Measurements from ENCODE around the gene FSTL5. TPM values are rescaled to one million over a fixed set of nuclear protein-coding genes. Genes with fewer than 3 reads are reported as not detected.

The FSTL5 gene
- total RNA-seq, 4 donors from 2014 or later, result 4.8 to 13.5 (median 7.1) TPM

DNA sequence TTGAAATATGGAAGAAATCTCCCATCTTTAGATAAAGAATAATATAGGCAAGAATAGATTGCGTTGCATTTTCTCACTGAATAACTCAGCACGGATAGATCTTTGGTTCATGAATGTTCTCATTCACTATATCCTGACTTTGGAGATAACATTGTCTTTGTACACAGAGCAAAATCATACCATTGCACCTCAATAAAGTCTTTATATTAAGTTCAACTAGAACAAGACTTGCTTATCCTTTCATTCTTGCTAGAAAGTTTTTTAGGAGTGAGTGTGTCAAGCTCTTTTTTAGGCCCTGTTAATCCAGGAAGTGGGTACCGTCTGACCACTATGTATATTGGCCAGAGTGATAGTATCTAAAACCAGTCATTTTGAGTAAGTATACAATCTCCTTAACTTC is 658.7 kb downstream of the FSTL5 start:
- Histone ChIP-seq H3K9me3 (no peaks in the 10 kb centered on the region), H3K36me3 (no peaks in the 10 kb centered on the region), H3K27me3 (no peaks in the 10 kb centered on the region), H3K4me1 (no peaks in the 10 kb centered on the region), H3K27ac (no peak overlapping the region), H3K4me3 (no peak overlapping the region)
- TF ChIP-seq, protein P1, sequence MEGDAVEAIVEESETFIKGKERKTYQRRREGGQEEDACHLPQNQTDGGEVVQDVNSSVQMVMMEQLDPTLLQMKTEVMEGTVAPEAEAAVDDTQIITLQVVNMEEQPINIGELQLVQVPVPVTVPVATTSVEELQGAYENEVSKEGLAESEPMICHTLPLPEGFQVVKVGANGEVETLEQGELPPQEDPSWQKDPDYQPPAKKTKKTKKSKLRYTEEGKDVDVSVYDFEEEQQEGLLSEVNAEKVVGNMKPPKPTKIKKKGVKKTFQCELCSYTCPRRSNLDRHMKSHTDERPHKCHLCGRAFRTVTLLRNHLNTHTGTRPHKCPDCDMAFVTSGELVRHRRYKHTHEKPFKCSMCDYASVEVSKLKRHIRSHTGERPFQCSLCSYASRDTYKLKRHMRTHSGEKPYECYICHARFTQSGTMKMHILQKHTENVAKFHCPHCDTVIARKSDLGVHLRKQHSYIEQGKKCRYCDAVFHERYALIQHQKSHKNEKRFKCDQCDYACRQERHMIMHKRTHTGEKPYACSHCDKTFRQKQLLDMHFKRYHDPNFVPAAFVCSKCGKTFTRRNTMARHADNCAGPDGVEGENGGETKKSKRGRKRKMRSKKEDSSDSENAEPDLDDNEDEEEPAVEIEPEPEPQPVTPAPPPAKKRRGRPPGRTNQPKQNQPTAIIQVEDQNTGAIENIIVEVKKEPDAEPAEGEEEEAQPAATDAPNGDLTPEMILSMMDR (IDR thresholded peaks at IDR 0.05), result no peak
- TF ChIP-seq POLR2A (IDR thresholded peaks at IDR 0.05) (no peak), EP300 (IDR thresholded peaks at IDR 0.05) (no peak)
- DNase-seq (ENCODE audit: low spot score in 2 of 2), result no peak
- WGBS, 2 donors, result 45 to 57% methylated on average over 3 of the region's 3 CpGs

DNA sequence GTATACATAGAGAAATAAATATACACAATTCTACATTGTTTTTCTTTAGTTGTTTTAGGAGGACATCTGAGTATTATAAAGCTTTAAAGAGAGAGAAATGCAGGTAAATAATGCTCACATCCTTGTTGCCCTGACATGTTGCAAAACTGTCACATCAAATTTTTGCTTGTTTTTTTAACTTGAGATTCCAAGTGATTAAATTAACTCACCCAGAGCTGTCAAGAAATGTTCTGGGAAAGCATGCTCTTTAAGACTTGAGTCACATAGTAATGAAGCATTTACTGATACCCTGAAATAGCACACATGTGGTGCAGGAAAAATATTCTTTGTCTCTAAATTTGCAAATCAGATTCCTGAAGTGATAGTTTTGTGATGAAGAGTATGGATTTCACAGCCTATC is 665.6 kb downstream of the FSTL5 start:
- Histone ChIP-seq H3K4me1 (no peaks in the 10 kb centered on the region), H3K9me3 (no peaks in the 10 kb centered on the region), H3K4me3 (no peak overlapping the region), H3K36me3 (no peaks in the 10 kb centered on the region), H3K27ac (no peak overlapping the region), H3K27me3 (no peaks in the 10 kb centered on the region)
- no peak for TF ChIP-seq EP300 (IDR thresholded peaks at IDR 0.05)
- TF ChIP-seq POLR2A (IDR thresholded peaks at IDR 0.05), result no peak
- TF ChIP-seq, protein P1 (IDR thresholded peaks at IDR 0.05), result no peak
- DNase-seq (ENCODE audit: low spot score in 2 of 2), result no peak

DNA sequence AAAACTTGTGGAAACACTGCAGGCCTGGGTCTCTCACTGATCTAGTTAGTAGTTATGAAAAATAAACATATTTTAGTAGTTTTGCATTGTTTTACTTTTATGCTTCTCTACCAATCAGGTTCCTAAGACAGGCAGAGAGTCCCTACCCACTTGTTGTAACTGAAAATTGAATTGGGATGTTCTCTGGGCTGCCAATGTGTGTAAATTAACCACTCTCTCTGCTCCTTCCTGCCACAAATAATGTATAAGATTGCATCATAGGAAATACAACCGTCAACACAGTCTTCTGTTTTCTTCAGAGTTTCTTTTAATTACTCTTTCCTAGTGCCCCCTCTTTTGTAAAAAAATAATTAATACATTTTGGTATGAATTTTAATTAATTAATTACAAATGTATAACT is 677.3 kb downstream of the FSTL5 start:
- Histone ChIP-seq H3K4me1 (no peaks in the 10 kb centered on the region), H3K4me3 (no peak overlapping the region), H3K9me3 (no peaks in the 10 kb centered on the region), H3K27ac (no peak overlapping the region), H3K27me3 (no peaks in the 10 kb centered on the region), H3K36me3 (no peaks in the 10 kb centered on the region)
- TF ChIP-seq POLR2A (IDR thresholded peaks at IDR 0.05) (no peak), EP300 (IDR thresholded peaks at IDR 0.05) (no peak)
- TF ChIP-seq, protein P1 (IDR thresholded peaks at IDR 0.05), result no peak
- no peak for DNase-seq (ENCODE audit: low spot score in 2 of 2)
- WGBS, 2 donors, result 46 to 56% methylated on average over 1 of the region's 1 CpG

DNA sequence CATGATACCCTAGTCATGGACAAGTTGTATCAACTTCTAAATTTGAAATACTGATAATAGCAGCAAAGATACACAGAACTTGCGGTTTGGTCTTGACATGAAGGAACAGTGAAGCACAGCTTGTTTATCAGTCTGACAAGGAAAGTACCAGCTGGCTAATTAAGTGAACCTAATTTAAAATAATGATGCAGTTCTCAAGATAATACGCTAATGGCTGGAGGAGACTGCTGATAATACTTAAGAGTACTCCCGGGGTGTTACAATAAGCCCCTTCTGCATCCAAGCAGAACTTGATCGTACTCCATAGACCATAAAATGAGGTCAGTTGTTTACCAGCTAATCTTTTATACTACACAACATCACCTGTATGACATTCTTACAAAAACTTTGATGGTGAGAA is 697.5 kb downstream of the FSTL5 start:
- no peaks in the 10 kb centered on the region for H3K27me3 ChIP-seq
- H3K4me1 ChIP-seq, result no peaks in the 10 kb centered on the region
- no peaks in the 10 kb centered on the region for H3K9me3 ChIP-seq
- no peaks in the 10 kb centered on the region for H3K36me3 ChIP-seq
- no peak overlapping the region for H3K4me3 ChIP-seq
- WGBS, 2 donors, result 82 to 85% methylated on average over 4 of the region's 4 CpGs
- no peak for DNase-seq (ENCODE audit: low spot score in 2 of 2)
- TF ChIP-seq POLR2A (IDR thresholded peaks at IDR 0.05) (no peak), EP300 (IDR thresholded peaks at IDR 0.05) (no peak)
- TF ChIP-seq, protein P1 (IDR thresholded peaks at IDR 0.05), result no peak
- no peak overlapping the region for H3K27ac ChIP-seq

DNA sequence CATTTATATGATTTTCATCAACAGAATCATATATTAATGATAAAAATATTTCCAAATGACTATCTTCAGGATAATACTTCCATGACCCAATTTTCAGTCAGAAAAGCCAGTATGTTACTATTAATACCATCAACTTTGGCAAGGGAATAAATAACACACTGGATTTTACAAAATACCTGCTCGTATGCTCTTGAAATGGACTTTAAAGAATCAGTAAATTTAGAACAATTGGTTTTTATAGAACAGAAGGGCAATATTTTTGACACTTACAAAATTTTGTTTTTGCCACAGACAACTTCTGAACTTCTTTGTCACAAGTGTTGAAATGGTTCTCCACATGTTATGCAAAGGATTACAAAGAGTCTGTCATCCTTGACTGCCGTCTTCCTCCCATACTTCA is 700.4 kb downstream of the FSTL5 start:
- TF ChIP-seq EP300 (IDR thresholded peaks at IDR 0.05) (no peak), POLR2A (IDR thresholded peaks at IDR 0.05) (no peak)
- TF ChIP-seq, protein P1 (IDR thresholded peaks at IDR 0.05), result no peak
- Histone ChIP-seq H3K27me3 (no peaks in the 10 kb centered on the region), H3K36me3 (no peaks in the 10 kb centered on the region), H3K27ac (no peak overlapping the region), H3K4me1 (no peaks in the 10 kb centered on the region), H3K9me3 (no peaks in the 10 kb centered on the region), H3K4me3 (no peak overlapping the region)
- no peak for DNase-seq (ENCODE audit: low spot score in 2 of 2)
- WGBS, 2 donors, result 78 to 81% methylated on average over 2 of the region's 2 CpGs
